HepG2 (cell line): ENCODE data around the gene SSH3. TPM values are rescaled to one million over a fixed set of nuclear protein-coding genes. Genes with fewer than 3 reads are reported as not detected.

ENCODE experiments used
- ATAC-seq: fragments of 200-7000 bp; cut with Tn5 transposase; 3 replicates; pipeline ENCODE4 v1.9.1; 2020; ENCODE audit warnings: mild to moderate bottlenecking, moderate library complexity
- BruUV-seq: library from RNA; stranded (reverse); fragments of 400-500 nt; replicated peaks from 2 replicates; lab custom pipeline; 2021; lab: Mats Ljungman, UMichigan
- CTCF ChIA-PET: fragments of 300-600 bp; formaldehyde crosslinking; extraction: SDS; loops from one replicate; lab custom pipeline; 2021; ENCODE audit warnings: low total read pairs, inconsistent platforms, low intra/inter-chr PET ratio; lab: Yijun Ruan, JAX
- POLR2A ChIA-PET: fragments of 350-600 bp; sonication (Branson Sonifier 250); formaldehyde crosslinking; loops from one replicate; lab custom pipeline; 2020; ENCODE audit warnings: antibody characterized with exemption, inconsistent platforms; lab: Yijun Ruan, JAX
- DNase-seq: peaks from one replicate; pipeline ENCODE4 v3.0.0-alpha.2; 2015; ENCODE audit warnings: low spot score
- FAIRE-seq: peaks from 3 replicates; lab custom pipeline; 2011; peaks lifted over from hg19 to GRCh38; lab: Jason Lieb, UNC
- H2AFZ ChIP-seq: one replicate; pipeline ENCODE4 v1.6.1; 2011; ENCODE audit warnings: low read length, inconsistent platforms
- H3K27ac ChIP-seq: fragments of 300-600 bp; 3 replicates; pipeline ENCODE4 v1.8.0; 2011; ENCODE audit warnings: mixed run types, mild to moderate bottlenecking, mixed read lengths, low read length, inconsistent platforms; ENCODE audit not compliant: insufficient read depth; ENCODE audit errors: extremely low read length
- H3K27me3 ChIP-seq, 2 experiments: fragments of 200-600 bp in 1 of 2; 2 replicates in 1 of 2; 3 replicates in 1 of 2; pipeline versions ENCODE4 v1.6.0 to v1.8.0; 2011; ENCODE audit warnings: low read length in 2 of 2, mild to moderate bottlenecking in 2 of 2, moderate library complexity in 2 of 2, inconsistent platforms in 1 of 2; ENCODE audit not compliant: insufficient read depth in 2 of 2, control insufficient read depth in 1 of 2
- H3K36me3 ChIP-seq, 2 experiments: fragments of 200-600 bp in 1 of 2; replicated peaks in 1 of 2; 2 replicates in 1 of 2; 3 replicates in 1 of 2; pipeline versions ENCODE4 v1.5.1 to v1.8.0; 2011; ENCODE audit warnings: low read length in 2 of 2, inconsistent platforms in 1 of 2; ENCODE audit not compliant: insufficient read depth in 2 of 2, control insufficient read depth in 1 of 2
- H3K4me1 ChIP-seq: 2 replicates; pipeline ENCODE4 v1.5.1; 2012; ENCODE audit warnings: low read length, inconsistent platforms; ENCODE audit not compliant: insufficient read depth
- H3K4me2 ChIP-seq: 2 replicates; pipeline ENCODE4 v1.6.0; 2011; ENCODE audit warnings: low read depth, low read length, inconsistent platforms
- H3K4me3 ChIP-seq, 3 experiments: fragments of 200-600 bp in 1 of 3; sonication (generic), shearing (Covaris generic) in 1 of 3; replicated peaks in 1 of 3; 2 replicates each; pipeline ENCODE4 v1.5.1; 2011 to 2016; ENCODE audit warnings: low read length in 3 of 3, inconsistent platforms in 2 of 3, low read depth in 2 of 3, mild to moderate bottlenecking in 2 of 3, control low read depth in 1 of 3, mixed read lengths in 1 of 3; ENCODE audit not compliant: insufficient read depth in 1 of 3
- H3K79me2 ChIP-seq: one replicate; pipeline ENCODE4 v1.6.1; 2011; ENCODE audit warnings: low read length, inconsistent platforms; ENCODE audit not compliant: insufficient read depth
- H3K9ac ChIP-seq: 2 replicates; pipeline ENCODE4 v1.6.0; 2011; ENCODE audit warnings: mild to moderate bottlenecking, low read depth, low read length, inconsistent platforms; ENCODE audit not compliant: insufficient read depth
- H3K9me3 ChIP-seq: 2 replicates; pipeline ENCODE4 v1.5.1; 2012; ENCODE audit warnings: mild to moderate bottlenecking, low read length
- H4K20me1 ChIP-seq: 2 replicates; pipeline ENCODE4 v1.6.0; 2011; ENCODE audit warnings: inconsistent platforms, mild to moderate bottlenecking, low read length, moderate library complexity; ENCODE audit not compliant: insufficient read depth
- ARHGAP35 ChIP-seq: sonication (generic); formaldehyde crosslinking; IDR thresholded peaks from 2 replicates; pipeline ENCODE4 v1.9.0; 2022; ENCODE audit warnings: mild to moderate bottlenecking, inconsistent platforms, moderate library complexity, missing genetic modification reagents, borderline replicate concordance
- CHD2 ChIP-seq: IDR thresholded peaks from 2 replicates; pipeline ENCODE4 v1.6.1; 2011; ENCODE audit warnings: low read depth, low read length, improper control_type of control experiment
- ESRRA ChIP-seq: sonication (generic); formaldehyde crosslinking; IDR thresholded peaks from 2 replicates; pipeline ENCODE4 v1.5.1; 2020; ENCODE audit warnings: mild to moderate bottlenecking, low read depth, missing genetic modification reagents
- FOXK1 ChIP-seq: sonication (generic); formaldehyde crosslinking; IDR thresholded peaks from 2 replicates; pipeline ENCODE4 v1.4.0; 2020; ENCODE audit warnings: low read depth, missing genetic modification reagents, borderline replicate concordance
- GABPB1 ChIP-seq: IDR thresholded peaks from 2 replicates; pipeline ENCODE4 v1.6.1; 2016; ENCODE audit warnings: mild to moderate bottlenecking, missing genetic modification reagents, moderate library complexity, missing compliant biosample characterization
- HDAC2 ChIP-seq: sonication (generic); formaldehyde crosslinking; IDR thresholded peaks from 2 replicates; pipeline ENCODE4 v1.4.0; 2020; ENCODE audit warnings: missing genetic modification reagents
- HIVEP1 ChIP-seq: sonication (generic); formaldehyde crosslinking; IDR thresholded peaks from 2 replicates; pipeline ENCODE4 v1.4.0; 2020; ENCODE audit warnings: mild to moderate bottlenecking, missing genetic modification reagents
- MYNN ChIP-seq: sonication (generic); formaldehyde crosslinking; IDR thresholded peaks from 2 replicates; pipeline ENCODE4 v1.4.0; 2020; ENCODE audit warnings: mild to moderate bottlenecking, low read depth, missing genetic modification reagents
- PAF1 ChIP-seq: IDR thresholded peaks from 2 replicates; pipeline ENCODE4 v1.6.1; 2016; ENCODE audit warnings: missing genetic modification reagents, missing compliant biosample characterization
- PRMT3 ChIP-seq: sonication (generic); formaldehyde crosslinking; IDR thresholded peaks from 2 replicates; pipeline ENCODE4 v1.8.1; 2022; ENCODE audit warnings: low read depth, mild to moderate bottlenecking, moderate library complexity, missing genetic modification reagents, borderline replicate concordance
- RARA ChIP-seq: IDR thresholded peaks from 2 replicates; pipeline ENCODE4 v1.6.1; 2016; ENCODE audit warnings: missing genetic modification reagents, missing compliant biosample characterization
- TARDBP ChIP-seq: sonication (generic); formaldehyde crosslinking; IDR thresholded peaks from 2 replicates; pipeline ENCODE4 v1.8.0; 2022; ENCODE audit warnings: mild to moderate bottlenecking, missing genetic modification reagents
- ZC3H13 ChIP-seq: sonication (generic); formaldehyde crosslinking; IDR thresholded peaks from 2 replicates; pipeline ENCODE4 v1.8.1; 2023; ENCODE audit warnings: mild to moderate bottlenecking, missing genetic modification reagents, moderate library complexity
- ZNF138 ChIP-seq: sonication (generic); formaldehyde crosslinking; IDR thresholded peaks from 2 replicates; pipeline ENCODE4 v1.5.0; 2020; ENCODE audit warnings: mild to moderate bottlenecking, low read depth, missing genetic modification reagents
- ZNF33A ChIP-seq: sonication (generic); formaldehyde crosslinking; IDR thresholded peaks from 2 replicates; pipeline ENCODE4 v1.5.1; 2020; ENCODE audit warnings: missing genetic modification reagents, mild to moderate bottlenecking, moderate library complexity, borderline replicate concordance
- ZNF33B ChIP-seq: sonication (generic); formaldehyde crosslinking; IDR thresholded peaks from 2 replicates; pipeline ENCODE4 v1.5.1; 2020; ENCODE audit warnings: mild to moderate bottlenecking, missing genetic modification reagents
- ZNF615 ChIP-seq: sonication (generic); formaldehyde crosslinking; IDR thresholded peaks from 2 replicates; pipeline ENCODE4 v1.5.0; 2020; ENCODE audit warnings: mild to moderate bottlenecking, missing genetic modification reagents, borderline replicate concordance
- ZNF800 ChIP-seq: sonication (generic); formaldehyde crosslinking; IDR thresholded peaks from 2 replicates; pipeline ENCODE4 v1.4.0; 2020; ENCODE audit warnings: missing genetic modification reagents
- WGBS: methylation state at CpG from one replicate; pipeline ENCODE4 v1.1.6; 2017; ENCODE audit warnings: low lambda C conversion rate; 5-methylcytosine and 5-hydroxymethylcytosine counted together
- in situ Hi-C: cut with HindIII; loops from 2 replicates; pipeline ENCODE4 v1.10.0; 2017; ENCODE audit warnings: low pct_unique_long_range_greater_than_20kb; ENCODE audit not compliant: extremely low pct_ligation_motif_present
- intact Hi-C: fragments of 100-400 bp; cut with micrococcal nuclease; formaldehyde crosslinking; loops from one replicate; pipeline ENCODE4 v1.10.0; 2022; ENCODE audit not compliant: unreplicated experiment
- polyA plus RNA-seq, 8 experiments: library from polyadenylated mRNA; depleted of rRNA in 3 of 8; stranded (reverse) in 7 of 8; unstranded in 1 of 8; fragments of >200 nt; fragmentation: Illumina TruSeq in 4 of 8; extraction: Trizol in 4 of 8; gene quantifications; 2 replicates each; pipeline versions ENCODE4 v1.2.1 to v1.2.3, GENCODE V29; 2011 to 2016; ENCODE audit warnings: low read depth in 4 of 8, missing spikeins in 1 of 8, mixed read lengths in 1 of 8; ENCODE audit not compliant: insufficient read depth in 1 of 8
- total RNA-seq, 5 experiments: library from RNA; depleted of rRNA; stranded (reverse); fragments of >200 nt; fragmentation: Illumina TruSeq; extraction: Trizol; gene quantifications; 2 replicates each; pipeline ENCODE4 v1.2.3, GENCODE V29; 2016; ENCODE audit warnings: low read depth in 1 of 5

Gene SSH3
- total and polyA plus RNA-seq, 2 of the 13 experiments (the other 11 are each of a cell fraction or from before 2014, with no cell fraction given), result 12.4 to 18.8 TPM

GRCh38 chr11:67289651-67290479 is 13.5 kb upstream of the SSH3 start (continued):
- no peak for TF ChIP-seq ZNF800 (CRISPR knock-in tag)
- TF ChIP-seq ZNF33B (CRISPR knock-in tag), result no peak
- no peak for TF ChIP-seq CHD2
- TF ChIP-seq ZC3H13 (CRISPR knock-in tag), result peak; percentile 59; the same call in 1 of the 2 replicates

GRCh38 chr11:67290801-67291200 is 12.5 kb upstream of the SSH3 start:
- FAIRE-seq, result no peak
- no peak for TF ChIP-seq RARA (CRISPR knock-in tag)
- TF ChIP-seq ESRRA, result no peak
- TF ChIP-seq HDAC2 (CRISPR knock-in tag), result no peak
- TF ChIP-seq MYNN (CRISPR knock-in tag), result no peak
- no peak for TF ChIP-seq ARHGAP35 (CRISPR knock-in tag)
- TF ChIP-seq FOXK1 (CRISPR knock-in tag), result no peak
- TF ChIP-seq GABPB1, result no peak
- TF ChIP-seq PRMT3, result no peak
- TF ChIP-seq ZNF33A (CRISPR knock-in tag), result no peak
- TF ChIP-seq TARDBP (CRISPR knock-in tag), result no peak
- TF ChIP-seq ZNF615 (CRISPR knock-in tag), result no peak
- no peak for TF ChIP-seq PAF1 (CRISPR knock-in tag)
- TF ChIP-seq HIVEP1 (CRISPR knock-in tag), result no peak
- no peak for TF ChIP-seq ZNF138 (CRISPR knock-in tag)

More at GRCh38 chr11:67290801-67291200, 12.5 kb upstream of the SSH3 start:
- no peak overlapping the region for H3K4me3 ChIP-seq
- H3K4me1 ChIP-seq, result peaks cover 37% of the 10 kb centered on the region
- peaks cover 13% of the 10 kb centered on the region for H3K79me2 ChIP-seq
- ATAC-seq (no peak), DNase-seq (no peak)
- intact Hi-C loops (no loop called here), in situ Hi-C loops (no loop called here)
- H3K4me2 ChIP-seq, result peak overlapping the region; percentile 88
- H3K27ac ChIP-seq, result no peak overlapping the region
- WGBS, result 95% methylated on average over 6 of the region's 7 CpGs
- H3K36me3 ChIP-seq, result peaks cover 4 to 25% of the 10 kb centered on the region in 2 experiments; a peak in 3 of 5 replicates
- POLR2A ChIA-PET, result interaction anchor here (7.7 kb wide), 1 partner anchor 13 kb away, joined by 66 read pairs; the partner anchor contains the start of gene SSH3
- H3K9ac ChIP-seq, result no peak overlapping the region
- CTCF ChIA-PET, result no interaction called here
- H3K9me3 ChIP-seq, result peaks cover 7% of the 10 kb centered on the region; the same call in 1 of the 2 replicates
- H3K27me3 ChIP-seq, result no peaks in the 10 kb centered on the region
- BruUV-seq, result no TSS peak
- no peak overlapping the region for H2AFZ ChIP-seq
- no peaks in the 10 kb centered on the region for H4K20me1 ChIP-seq
